ENCODE data around the gene TBC1D14. TPM values are rescaled to one million over a fixed set of nuclear protein-coding genes. Genes with fewer than 3 reads are reported as not detected.

TBC1D14 gene
- total and polyA plus RNA-seq, 2 of the 8 experiments (the other 6 are each of a cell fraction or from before 2014, with no cell fraction given) = 45.6 to 48.2 TPM

DNA sequence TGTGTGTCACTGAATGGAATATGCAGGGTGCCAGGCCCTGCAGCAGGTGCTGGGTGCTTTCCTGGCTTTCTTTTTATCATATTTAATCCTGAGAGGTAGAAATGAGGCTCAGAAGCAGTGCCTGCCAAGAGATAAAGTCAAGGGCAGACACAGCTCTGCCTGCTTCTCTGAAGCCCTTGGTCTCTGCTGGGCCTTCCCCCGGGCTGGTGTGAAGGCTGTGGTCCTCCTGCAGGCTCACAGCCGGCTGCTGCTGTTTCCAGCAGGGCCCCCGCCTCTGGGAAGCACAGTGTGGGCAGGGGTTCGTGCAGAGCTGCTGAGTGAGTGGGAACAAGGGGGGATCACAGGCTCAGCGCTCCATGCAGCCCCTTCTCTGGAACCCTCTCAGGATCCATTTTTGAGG is 49.6 kb downstream of the TBC1D14 start:
- Histone ChIP-seq H4K91ac (replicated peaks; ENCODE audit: insufficient read length, low read length) (no peak overlapping the region), H3K4me2 (ENCODE audit: insufficient read depth in 1 of 2, low read depth in 2 of 2, low read length in 2 of 2) (no peak overlapping the region), H4K20me1 (replicated peaks in 1 of 2; ENCODE audit: control insufficient read depth in 1 of 2, insufficient read depth in 2 of 2, low read length in 2 of 2) (peaks cover 0 to 2% of the 10 kb centered on the region in 2 experiments), H3K27ac (ENCODE audit: low read depth, low read length) (no peak overlapping the region), H3K18ac (ENCODE audit: extremely low read depth, low read length) (no peak overlapping the region; the same call in 1 of the 2 replicates), H3K4me3 (ENCODE audit: extremely low read depth in 1 of 4, insufficient read depth in 2 of 4, low read depth in 3 of 4, low read length in 4 of 4) (no peak overlapping the region), H3K4me1 (replicated peaks in 1 of 4; ENCODE audit: control insufficient read depth in 3 of 4, insufficient read depth in 4 of 4, low read length in 3 of 4) (peaks cover 0 to 39% (median 33%) of the 10 kb centered on the region in 4 experiments; a peak in 6 of 7 replicates), H3K9ac (replicated peaks in 1 of 4; ENCODE audit: extremely low read depth in 1 of 4, low read depth in 3 of 4, low read length in 3 of 4) (no peak overlapping the region), H2BK20ac (ENCODE audit: low read length) (no peak overlapping the region), H4K5ac (ENCODE audit: insufficient read length, low read depth, low read length) (no peak overlapping the region), H3K56ac (replicated peaks; ENCODE audit: insufficient read length, low read depth, low read length) (no peak overlapping the region), H3K14ac (ENCODE audit: insufficient read length) (no peak overlapping the region), H3K79me1 (ENCODE audit: low read depth, low read length) (peaks cover 15% of the 10 kb centered on the region), H2BK15ac (ENCODE audit: low read length) (no peak overlapping the region), H2AFZ (ENCODE audit: low read length) (no peak overlapping the region), H2AK5ac (ENCODE audit: low read depth, low read length) (no peak overlapping the region), H4K8ac (ENCODE audit: extremely low read depth, insufficient read depth, low read length) (no peak overlapping the region), H3K27me3 (replicated peaks in 1 of 4; ENCODE audit: control insufficient read depth in 3 of 4, extremely low read depth in 1 of 4, insufficient read depth in 3 of 4, low read length in 3 of 4) (no peaks in the 10 kb centered on the region), H3K23me2 (ENCODE audit: low read depth, low read length) (no peaks in the 10 kb centered on the region; the same call in 1 of the 2 replicates), H3K4ac (replicated peaks; ENCODE audit: insufficient read length, low read depth, low read length) (no peak overlapping the region), H2BK12ac (ENCODE audit: low read depth, low read length) (no peak overlapping the region), H2BK5ac (ENCODE audit: low read depth, low read length) (no peak overlapping the region), H3K23ac (ENCODE audit: insufficient read length) (no peak overlapping the region), H3K36me3 (ENCODE audit: control insufficient read depth in 2 of 4, insufficient read depth in 4 of 4, low read length in 3 of 4) (no peaks in the 10 kb centered on the region), H2BK120ac (replicated peaks; ENCODE audit: low read depth, low read length) (no peak overlapping the region), H3K79me2 (ENCODE audit: control insufficient read depth in 1 of 2, insufficient read depth in 2 of 2, low read length in 2 of 2) (peaks cover 0 to 60% of the 10 kb centered on the region in 2 experiments; a peak in 2 of 4 replicates), H3K9me3 (ENCODE audit: insufficient read depth in 2 of 2, low read depth in 1 of 2, low read length in 1 of 2) (no peaks in the 10 kb centered on the region)
- WGBS, 2 experiments (ENCODE audit: extremely low coverage in 1 of 2, insufficient coverage in 1 of 2, insufficient read length in 1 of 2, insufficient replicate concordance in 2 of 2, low coverage in 1 of 2, low lambda C conversion rate in 2 of 2, missing lambda C conversion rate in 1 of 2) = 70% methylated on average over 5 of the region's 5 CpGs; no CpG with 5 or more reads in 1 of the 2 experiments
- no peak for FAIRE-seq
- peak in 1 of 2 experiments; percentile 43 for DNase-seq (ENCODE audit: low read depth in 1 of 2, low spot score in 2 of 2)
- CTCF ChIA-PET (ENCODE audit: partially characterized antibody) = no interaction called here
- POLR2A ChIA-PET (ENCODE audit: partially characterized antibody) = interaction anchor here (1.5 kb wide), 1 partner anchor 14 kb away, joined by 5 read pairs; no protein-coding TSS in a partner anchor
- TF ChIP-seq SAP30 (IDR thresholded peaks at IDR 0.05; ENCODE audit: insufficient read depth, insufficient replicate concordance, low read length) (no peak), SUZ12 (IDR thresholded peaks at IDR 0.05; ENCODE audit: low read length) (no peak), HDAC2 (IDR thresholded peaks at IDR 0.05; ENCODE audit: borderline replicate concordance in 1 of 2, low read depth in 2 of 2, low read length in 2 of 2) (no peak), POU5F1 (IDR thresholded peaks at IDR 0.05; ENCODE audit: low read depth, low read length) (no peak), TEAD4 (IDR thresholded peaks at IDR 0.05; ENCODE audit: low read depth, low read length) (no peak), KDM1A (IDR thresholded peaks at IDR 0.05; ENCODE audit: borderline replicate concordance, low read length) (no peak), CHD1 (IDR thresholded peaks at IDR 0.05; ENCODE audit: low read depth, low read length) (no peak), CBX8 (IDR thresholded peaks at IDR 0.05; ENCODE audit: borderline replicate concordance, low read depth, low read length) (no peak), YY1 (IDR thresholded peaks at IDR 0.05; ENCODE audit: low read depth, low read length) (no peak), TAF7 (optimal IDR thresholded peaks at IDR 0.05; ENCODE audit: borderline replicate concordance, low read depth, low read length) (no peak), CTBP2 (IDR thresholded peaks at IDR 0.05; ENCODE audit: borderline replicate concordance, insufficient read depth, insufficient read length, low read length) (no peak), CBX5 (IDR thresholded peaks at IDR 0.05; ENCODE audit: low read depth, low read length) (no peak)
- TF ChIP-seq, protein P1, sequence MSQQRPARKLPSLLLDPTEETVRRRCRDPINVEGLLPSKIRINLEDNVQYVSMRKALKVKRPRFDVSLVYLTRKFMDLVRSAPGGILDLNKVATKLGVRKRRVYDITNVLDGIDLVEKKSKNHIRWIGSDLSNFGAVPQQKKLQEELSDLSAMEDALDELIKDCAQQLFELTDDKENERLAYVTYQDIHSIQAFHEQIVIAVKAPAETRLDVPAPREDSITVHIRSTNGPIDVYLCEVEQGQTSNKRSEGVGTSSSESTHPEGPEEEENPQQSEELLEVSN (IDR thresholded peaks at IDR 0.05) = no peak
